HG02623 (cell line): Measurements from ENCODE around the gene HEXA.
"Not testable (repeated sequence)": the region's sequence is repeated elsewhere in the genome, so short reads cannot be mapped to it uniquely, and the experiment has no call there.

Source experiments
- ATAC-seq: cut with Tn5 transposase; IDR thresholded peaks from one replicate; pipeline ENCODE4 v1.9.1; 2021; ENCODE audit warnings: moderate library complexity; ENCODE audit not compliant: unreplicated experiment

HEXA gene

GRCh38 chr15:72375846-72376581, at the start of gene HEXA:
Gene HEXA (minus strand): TSS chr15:72376014. CDS start chr15:72375972, 42 bp downstream.
- peak; percentile 84 for ATAC-seq

GRCh38 chr15:72423256-72423655, 47.4 kb upstream of the HEXA start:
- no peak for ATAC-seq

- no peak for ATAC-seq
These were observed 45.7 kb upstream of the HEXA start for GRCh38 chr15:72421484-72421883.

DNA sequence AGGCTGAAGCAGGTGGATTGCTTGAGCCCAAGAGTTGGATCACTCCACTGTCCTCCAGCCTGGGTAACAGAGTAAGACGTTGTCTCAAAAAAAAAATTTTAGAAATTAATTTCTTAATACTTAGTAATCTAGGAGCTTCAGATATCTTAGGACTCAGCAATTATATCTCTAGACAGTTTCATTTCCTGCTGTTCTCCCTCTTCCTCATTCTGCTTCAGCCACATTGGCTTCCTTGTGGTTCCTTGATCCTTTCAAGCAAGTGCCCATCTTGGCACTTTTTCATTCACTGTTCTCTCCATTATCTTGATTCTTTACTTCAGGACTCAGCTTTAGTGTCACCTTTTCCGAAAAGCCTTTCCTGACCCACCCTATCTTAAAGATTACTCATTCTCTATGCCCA, 44.8 kb upstream of the HEXA start:
- no peak for ATAC-seq

DNA sequence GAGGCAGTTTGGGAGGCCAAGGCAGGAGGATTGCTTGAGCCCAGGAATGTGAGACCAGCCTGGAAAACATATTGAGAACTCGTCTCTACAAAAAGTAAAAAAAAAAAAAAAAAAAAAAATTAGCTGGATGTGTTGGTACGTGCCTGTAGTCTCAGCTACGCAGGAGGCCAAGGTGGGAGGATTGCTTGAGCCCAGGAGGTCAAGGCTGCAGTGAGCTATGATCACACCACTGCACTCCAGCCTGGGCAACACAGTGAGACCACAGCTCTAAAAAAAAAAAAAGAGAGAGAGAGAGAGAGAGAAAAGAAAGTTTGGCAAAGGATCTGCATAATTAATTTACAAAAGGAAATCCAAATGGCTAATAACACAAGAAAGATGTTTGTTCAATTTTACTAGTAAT, 44.0 kb upstream of the HEXA start:
- ATAC-seq, result not testable (repeated sequence)

DNA sequence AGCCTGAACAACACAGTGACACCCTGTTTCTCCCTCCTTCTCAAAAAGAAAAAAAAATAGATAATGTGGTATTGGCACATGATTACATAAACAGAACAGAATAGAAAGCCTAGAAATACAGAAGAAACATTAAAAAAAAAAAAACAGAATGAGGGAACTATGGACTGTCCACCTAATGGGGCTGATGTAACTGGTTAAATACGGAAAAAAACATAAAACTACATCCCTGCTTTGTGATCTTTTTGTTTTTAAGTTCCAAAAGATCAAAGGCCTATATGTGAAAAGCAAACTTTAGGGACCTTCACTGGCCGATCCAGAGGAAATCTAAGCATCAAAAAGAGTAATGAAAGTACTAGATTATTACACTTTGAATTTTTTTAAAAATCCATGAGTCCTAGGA, 39.5 kb upstream of the HEXA start:
- no peak for ATAC-seq

GRCh38 chr15:72413337-72413736, 37.5 kb upstream of the HEXA start:
- not testable (repeated sequence) for ATAC-seq

DNA sequence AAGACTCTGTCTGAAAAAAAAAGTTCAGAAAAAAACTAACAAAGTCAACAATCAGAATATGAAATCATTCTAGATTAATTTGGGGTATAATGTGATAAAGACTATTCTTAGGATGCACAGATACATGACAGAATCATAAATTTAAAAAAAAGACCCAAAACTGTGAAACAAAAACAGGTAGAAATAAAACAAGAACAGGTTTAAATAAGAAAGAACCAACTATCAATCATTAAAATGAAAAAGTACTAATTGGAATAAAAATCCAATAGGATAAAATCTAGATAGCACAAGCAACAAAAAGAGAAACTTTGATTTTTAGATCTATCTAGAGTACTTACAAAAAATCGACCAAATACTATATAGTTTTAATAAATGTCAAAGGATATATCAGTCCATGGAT, 35.7 kb upstream of the HEXA start:
- ATAC-seq, result no peak

- no peak for ATAC-seq
These were observed 35.3 kb upstream of the HEXA start for GRCh38 chr15:72411111-72411510.

GRCh38 chr15:72406936-72407335, 31.1 kb upstream of the HEXA start:
- no peak for ATAC-seq

- ATAC-seq, result no peak
These were observed 29.0 kb upstream of the HEXA start for GRCh38 chr15:72404841-72405240.

DNA sequence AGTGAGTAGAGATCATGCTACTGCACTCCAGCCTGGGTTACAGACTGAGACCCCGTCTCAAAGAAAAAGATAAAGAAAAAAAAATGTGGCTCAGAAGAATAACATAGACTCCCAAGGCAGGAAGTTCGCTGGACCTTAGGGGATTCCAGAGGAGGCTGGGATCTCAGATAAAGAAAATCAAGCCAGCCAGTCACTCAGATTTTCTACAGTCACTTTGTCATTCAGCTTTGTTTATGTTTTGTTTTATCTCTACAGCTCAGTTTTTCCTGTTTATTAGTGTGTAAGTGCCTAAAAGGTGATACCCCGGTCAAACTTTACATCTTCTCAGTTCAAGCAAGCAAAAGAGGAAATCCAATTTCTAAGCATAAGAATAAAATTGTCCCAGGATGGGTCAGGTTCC, 28.5 kb upstream of the HEXA start:
- ATAC-seq, result no peak

GRCh38 chr15:72402726-72403125, 26.9 kb upstream of the HEXA start:
- ATAC-seq, result no peak

DNA sequence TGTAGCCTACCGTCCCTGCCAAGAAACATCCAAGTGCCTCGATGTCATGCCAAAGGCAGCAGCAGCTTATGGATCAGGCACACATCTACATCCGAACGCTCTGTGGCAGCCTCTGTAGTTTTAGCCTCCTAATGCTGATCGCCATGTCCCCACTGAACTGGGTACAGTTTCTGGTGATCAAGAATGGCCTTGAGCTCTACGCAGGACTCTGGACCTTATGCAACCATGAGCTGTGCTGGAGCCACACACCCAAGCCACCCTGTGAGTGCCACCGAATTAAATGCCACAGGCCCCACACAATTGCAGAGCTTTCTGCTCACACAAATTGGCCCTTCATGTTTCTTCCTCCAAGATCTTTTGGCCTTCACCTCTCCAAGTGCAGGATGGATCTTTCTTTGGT, 22.8 kb upstream of the HEXA start:
- ATAC-seq, result no peak

GRCh38 chr15:72397796-72398588, 22.2 kb upstream of the HEXA start, which contains the start of gene TMEM202:
Gene TMEM202 (plus strand): TSS chr15:72398305. CDS start chr15:72398327, 22 bp downstream.
- no peak for ATAC-seq

DNA sequence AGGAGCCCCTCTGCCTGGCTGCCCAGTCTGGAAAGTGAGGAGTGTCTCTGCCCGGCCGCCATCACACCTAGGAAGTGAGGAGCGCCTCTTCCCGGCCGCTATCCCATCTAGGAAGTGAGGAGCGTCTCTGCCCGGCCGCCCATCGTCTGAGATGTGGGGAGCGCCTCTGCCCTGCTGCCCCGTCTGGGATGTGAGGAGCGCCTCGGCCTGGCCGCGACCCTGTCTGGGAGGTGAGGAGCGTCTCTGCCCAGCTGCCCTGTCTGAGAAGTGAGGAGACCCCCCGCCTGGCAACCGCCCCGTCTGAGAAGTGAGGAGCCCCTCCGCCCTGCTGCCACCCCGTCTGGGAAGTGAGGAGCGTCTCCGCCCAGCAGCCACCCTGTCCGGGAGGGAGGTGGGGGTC, 20.5 kb upstream of the HEXA start:
- ATAC-seq, result not testable (repeated sequence)

- no peak for ATAC-seq
These were observed 13.4 kb upstream of the HEXA start for GRCh38 chr15:72389231-72389630.

DNA sequence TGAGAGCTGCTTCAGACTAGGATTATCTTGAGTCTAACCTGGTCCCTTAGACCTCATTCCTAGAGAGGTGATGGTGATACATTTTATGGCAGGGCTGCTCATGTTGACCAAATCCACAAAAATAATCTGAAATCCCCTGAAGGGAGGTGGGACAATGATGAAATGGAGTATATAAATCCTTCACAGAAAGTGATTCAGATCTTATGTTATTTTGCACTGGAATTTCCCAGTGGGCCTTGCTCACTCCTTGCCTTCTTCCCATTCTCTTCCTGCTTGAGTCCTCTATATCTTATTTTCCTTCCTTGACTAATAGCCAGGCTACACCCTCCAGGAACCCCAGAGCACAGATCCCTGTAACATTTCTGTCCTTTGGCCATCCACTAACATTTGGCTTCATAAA, 11.9 kb upstream of the HEXA start:
- ATAC-seq, result no peak

- no peak for ATAC-seq
These were observed 6.3 kb upstream of the HEXA start for GRCh38 chr15:72382146-72382545.

- ATAC-seq, result no peak
These were observed 4.9 kb upstream of the HEXA start for GRCh38 chr15:72380743-72381142.

- no peak for ATAC-seq
These were observed 4.1 kb upstream of the HEXA start for GRCh38 chr15:72379856-72380430.

- ATAC-seq, result not testable (repeated sequence)
These were observed 3.3 kb upstream of the HEXA start for GRCh38 chr15:72379106-72379505.
